ENCODE results near the gene SARS2. TPM values are rescaled to one million over a fixed set of nuclear protein-coding genes. Genes with fewer than 3 reads are reported as not detected.

Gene SARS2
- total RNA-seq, 1 donor from 2014 or later, result 21.6 TPM

- Histone ChIP-seq H3K4me1 (no peaks in the 10 kb centered on the region), H3K36me3 (peaks cover 6% of the 10 kb centered on the region), H3K9me3 (no peaks in the 10 kb centered on the region), H3K4me3 (no peak overlapping the region), H3K27me3 (no peaks in the 10 kb centered on the region), H3K27ac (no peak overlapping the region)
- no peak for TF ChIP-seq CTCF (IDR thresholded peaks at IDR 0.05)
- no peak for DNase-seq
- no peak for ATAC-seq
- intact Hi-C loops (cut with DNase I), result no loop called here
These were observed 13.0 kb downstream of the SARS2 start for GRCh38 chr19:38917516-38917915.

- Histone ChIP-seq H3K4me3 (no peak overlapping the region), H3K27ac (no peak overlapping the region), H3K4me1 (no peaks in the 10 kb centered on the region), H3K9me3 (no peaks in the 10 kb centered on the region), H3K36me3 (no peaks in the 10 kb centered on the region), H3K27me3 (no peaks in the 10 kb centered on the region)
- no peak for TF ChIP-seq CTCF (IDR thresholded peaks at IDR 0.05)
- ATAC-seq (no peak), DNase-seq (no peak)
- intact Hi-C loops (cut with DNase I), result no loop called here
These were observed 14.9 kb downstream of the SARS2 start for GRCh38 chr19:38915329-38916321.

GRCh38 chr19:38913958-38914357 lies 16.6 kb downstream of the SARS2 start:
- H3K4me1 ChIP-seq, result no peaks in the 10 kb centered on the region
- no peak for DNase-seq
- no peaks in the 10 kb centered on the region for H3K27me3 ChIP-seq
- TF ChIP-seq CTCF (IDR thresholded peaks at IDR 0.05), result no peak
- no peaks in the 10 kb centered on the region for H3K9me3 ChIP-seq
- no peaks in the 10 kb centered on the region for H3K36me3 ChIP-seq
- no peak for ATAC-seq
- no peak overlapping the region for H3K27ac ChIP-seq
- H3K4me3 ChIP-seq, result no peak overlapping the region
- intact Hi-C loops (cut with DNase I), result no loop called here

- Histone ChIP-seq H3K27me3 (no peaks in the 10 kb centered on the region), H3K27ac (no peak overlapping the region), H3K4me3 (no peak overlapping the region), H3K9me3 (no peaks in the 10 kb centered on the region), H3K4me1 (no peaks in the 10 kb centered on the region), H3K36me3 (peaks cover 3% of the 10 kb centered on the region)
- ATAC-seq, result peak; percentile 70
- intact Hi-C loops (cut with DNase I), result no loop called here
- DNase-seq, result no peak
- TF ChIP-seq CTCF (IDR thresholded peaks at IDR 0.05), result no peak
These were observed 17.7 kb downstream of the SARS2 start for GRCh38 chr19:38912600-38913514.

- TF ChIP-seq CTCF (IDR thresholded peaks at IDR 0.05), result no peak
- Histone ChIP-seq H3K4me1 (no peaks in the 10 kb centered on the region), H3K36me3 (peaks cover 16% of the 10 kb centered on the region), H3K27ac (no peak overlapping the region), H3K9me3 (no peaks in the 10 kb centered on the region), H3K4me3 (no peak overlapping the region), H3K27me3 (no peaks in the 10 kb centered on the region)
- intact Hi-C loops (cut with DNase I), result no loop called here
- ATAC-seq, result no peak
- DNase-seq, result no peak
These were observed 19.1 kb downstream of the SARS2 start for GRCh38 chr19:38911388-38912001.
